Stimulated activated CD8-positive, alpha-beta memory T cell treated with anti-CD3 and anti-CD28 coated beads, Interleukin-15, amount 100 ng/mL, for 48 hours (primary cell): ENCODE data around the gene FAM13B.
"Not testable (repeated sequence)": the region's sequence is repeated elsewhere in the genome, so short reads cannot be mapped to it uniquely, and the experiment has no call there.

Source experiments
- DNase-seq, 2 donors: peaks; one replicate each; pipeline ENCODE4 v3.0.0-alpha.2; 2020; ENCODE audit warnings: low read depth in 2 of 2

The FAM13B gene

DNA sequence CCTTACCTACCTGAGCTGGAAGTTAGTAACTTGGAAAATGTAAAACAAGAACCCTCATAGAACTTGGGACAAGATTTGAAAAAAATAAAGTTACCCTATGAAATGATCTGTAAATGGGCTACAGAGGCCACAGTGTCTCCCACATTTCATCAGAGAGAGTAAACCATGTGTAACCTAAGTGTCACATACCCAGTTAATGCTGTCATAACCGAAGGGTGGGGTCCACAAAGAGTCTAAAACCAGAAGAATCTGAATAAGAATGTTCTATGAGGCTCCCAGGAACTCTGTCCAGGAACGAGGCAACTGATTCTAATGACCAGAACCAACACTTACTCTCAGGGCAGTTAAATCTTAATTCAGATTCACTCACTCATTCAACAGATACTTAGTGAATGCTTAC, 1.0 kb upstream of the FAM13B start:
- DNase-seq, result no peak

DNA sequence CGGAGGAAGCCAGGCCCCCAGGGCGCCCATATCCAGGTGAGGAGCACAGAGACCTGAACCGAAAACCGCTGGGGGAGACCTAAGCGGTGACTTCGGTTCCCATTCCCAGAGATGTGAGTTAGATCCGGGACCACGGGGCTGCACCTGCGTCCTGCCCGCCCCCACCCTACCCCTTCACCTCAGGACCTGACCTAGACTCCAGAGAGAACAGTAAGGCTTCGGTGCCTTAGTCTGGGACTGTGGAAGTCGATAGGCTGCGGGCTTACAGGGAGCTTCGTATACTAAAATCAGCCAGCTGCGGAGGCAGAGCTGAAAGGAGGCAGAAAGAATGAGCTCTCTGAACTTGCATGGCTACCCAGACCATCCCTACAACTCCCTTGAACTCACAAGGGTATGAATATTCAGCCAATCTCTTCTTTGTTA, 518 bp upstream of the FAM13B start:
- DNase-seq, result no peak

DNA sequence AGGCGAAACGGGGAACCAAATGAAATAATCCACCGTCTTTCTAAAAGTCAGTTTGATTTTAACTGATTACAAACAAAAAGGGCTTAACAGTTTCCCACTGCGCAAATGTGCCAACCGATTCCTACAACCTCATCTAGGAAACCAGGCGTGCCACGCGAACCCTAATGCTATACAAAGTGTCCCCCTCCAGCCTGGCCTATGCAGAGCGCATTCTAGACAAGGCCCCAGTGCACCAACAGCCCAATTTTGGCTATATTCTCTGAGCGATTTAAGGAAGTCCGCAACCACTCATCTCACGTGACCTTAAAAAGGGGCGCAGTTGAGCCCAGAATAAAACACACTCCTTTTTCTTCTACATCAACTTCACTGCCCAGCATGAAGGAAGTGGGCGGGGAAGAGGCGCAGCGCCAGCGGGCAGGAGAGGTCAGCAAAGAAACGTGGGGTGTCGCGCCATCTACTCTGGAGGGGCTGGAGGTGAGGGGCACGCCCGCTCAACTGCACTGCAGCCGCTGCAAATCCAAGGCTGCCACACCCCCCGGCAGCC, 779 bp downstream of the FAM13B start:
- DNase-seq, result peak in 1 of 2 donors; percentile 34

DNA sequence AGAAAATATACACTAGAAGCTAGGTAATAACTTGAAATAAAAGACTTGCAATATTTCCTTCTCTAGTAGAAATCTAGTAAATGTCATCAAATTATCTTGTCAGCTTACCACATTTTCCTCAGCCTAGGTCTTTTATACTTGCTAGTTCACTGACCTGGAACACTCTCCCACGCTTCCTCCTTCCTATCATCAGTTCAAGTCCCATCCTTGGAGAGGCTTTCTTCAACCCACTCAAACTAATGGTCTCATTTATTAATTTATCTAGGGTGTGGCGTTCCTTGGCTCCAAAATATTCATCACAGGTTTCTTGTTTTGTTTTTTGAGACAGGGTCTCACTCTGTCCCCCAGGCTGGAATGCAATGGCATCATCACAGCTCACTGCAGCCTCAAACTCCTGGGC, 2.9 kb downstream of the FAM13B start:
- no peak for DNase-seq

DNA sequence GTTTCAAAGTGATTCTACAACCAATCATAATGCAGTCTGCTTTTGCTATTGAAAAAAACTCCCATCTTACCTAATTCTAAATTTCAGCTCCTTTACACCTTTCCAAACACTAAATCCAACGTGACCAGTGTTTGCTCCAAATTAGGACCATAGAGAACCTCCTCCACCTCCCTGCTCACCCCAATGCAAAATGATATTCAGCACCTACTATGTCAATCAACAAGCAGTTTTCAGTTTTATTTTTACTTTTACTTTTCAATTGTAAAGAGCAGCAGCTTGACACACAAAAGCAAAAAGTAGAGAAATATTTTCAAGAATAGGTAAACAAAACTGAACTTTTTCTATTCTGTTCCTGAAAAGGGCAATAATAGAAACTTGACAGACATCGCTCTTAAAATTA, 3.4 kb downstream of the FAM13B start:
- no peak for DNase-seq

DNA sequence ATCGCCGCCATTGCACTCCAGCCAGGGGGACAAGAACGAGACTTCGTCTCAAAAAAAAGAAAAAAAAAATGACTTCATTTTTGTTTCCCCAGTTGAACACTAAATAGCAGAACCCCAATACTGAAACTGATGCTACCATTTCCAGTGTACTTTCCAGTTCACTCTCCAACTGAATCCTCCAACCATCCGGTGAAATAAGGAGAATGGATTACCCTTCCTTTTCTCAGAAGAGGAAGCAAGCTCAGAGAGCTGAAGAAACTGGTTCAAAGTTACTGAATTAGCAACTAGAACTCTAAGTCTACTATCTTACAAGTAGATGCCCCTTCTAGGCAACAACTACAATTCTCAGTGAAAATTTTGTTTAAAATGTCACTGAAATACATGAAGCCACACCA, 3.9 kb downstream of the FAM13B start:
- no peak for DNase-seq

DNA sequence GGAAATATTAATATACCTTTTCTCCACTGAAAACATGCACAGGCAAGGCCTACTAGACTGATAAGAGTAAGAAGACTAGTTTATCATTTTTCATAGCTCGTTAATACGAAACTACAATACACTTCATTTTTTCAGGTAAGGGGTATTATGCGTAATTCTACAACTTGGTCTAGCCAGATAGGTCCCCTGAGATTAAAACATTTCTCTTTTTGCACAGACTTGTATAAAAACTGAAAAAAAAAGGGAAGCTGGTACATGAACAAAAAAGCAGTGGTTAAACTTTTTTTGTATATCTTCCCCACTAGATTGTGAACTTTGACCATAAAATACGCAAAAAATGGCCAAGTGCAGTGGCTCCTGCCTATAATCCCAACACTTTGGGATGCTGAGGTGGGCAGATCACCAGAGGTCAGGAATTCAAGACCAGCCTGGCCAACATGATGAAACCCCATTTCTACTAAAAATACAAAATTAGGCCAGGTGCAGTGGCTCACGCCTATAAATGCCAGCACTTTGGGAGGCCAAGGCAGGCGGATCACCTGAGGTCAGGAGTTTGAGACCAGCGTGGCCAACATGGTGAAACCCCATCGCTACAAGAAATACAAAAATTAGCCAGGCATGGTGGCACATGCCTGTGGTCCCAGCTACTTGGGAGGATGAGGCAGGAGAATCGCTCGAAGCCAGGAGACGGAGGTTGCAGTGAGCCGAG, 4.5 kb downstream of the FAM13B start:
- not testable (repeated sequence) for DNase-seq

DNA sequence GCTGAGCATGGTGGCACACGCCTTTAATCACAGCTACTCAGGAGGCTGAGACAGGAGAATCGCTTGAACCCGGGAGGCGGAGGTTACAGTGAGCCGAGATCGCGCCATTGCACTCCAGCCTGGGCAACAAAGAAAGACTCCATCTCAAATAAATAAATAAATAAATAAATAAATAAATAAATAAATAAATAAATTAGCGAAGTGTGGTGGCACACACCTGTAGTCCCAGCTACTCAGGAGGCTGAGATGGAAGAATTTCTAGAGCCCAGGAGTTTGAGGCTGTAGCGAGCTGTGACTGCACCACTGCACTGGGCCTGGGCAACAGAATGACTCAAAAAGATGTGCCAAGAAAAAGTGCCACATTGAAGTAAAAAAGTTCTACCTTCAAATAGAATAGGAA, 6.1 kb downstream of the FAM13B start:
- not testable (repeated sequence) for DNase-seq

DNA sequence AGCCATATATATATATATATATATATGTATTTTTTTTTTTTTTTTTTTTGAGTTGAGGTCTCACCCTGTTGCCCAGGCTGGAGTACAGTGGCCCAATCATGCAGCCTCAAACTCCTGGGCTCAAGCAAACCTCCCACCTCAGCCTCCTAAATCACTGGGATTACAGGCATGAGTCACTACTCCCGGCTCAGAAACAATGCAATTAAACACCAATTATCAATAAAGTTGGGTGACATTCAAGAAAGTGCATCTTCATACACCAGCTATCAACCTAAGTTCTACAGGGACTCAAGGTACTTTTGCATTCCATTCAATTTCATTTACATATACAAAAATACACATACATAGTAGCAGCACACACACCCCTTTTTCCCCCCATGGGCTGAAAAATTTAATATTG, 7.6 kb downstream of the FAM13B start:
- no peak for DNase-seq

DNA sequence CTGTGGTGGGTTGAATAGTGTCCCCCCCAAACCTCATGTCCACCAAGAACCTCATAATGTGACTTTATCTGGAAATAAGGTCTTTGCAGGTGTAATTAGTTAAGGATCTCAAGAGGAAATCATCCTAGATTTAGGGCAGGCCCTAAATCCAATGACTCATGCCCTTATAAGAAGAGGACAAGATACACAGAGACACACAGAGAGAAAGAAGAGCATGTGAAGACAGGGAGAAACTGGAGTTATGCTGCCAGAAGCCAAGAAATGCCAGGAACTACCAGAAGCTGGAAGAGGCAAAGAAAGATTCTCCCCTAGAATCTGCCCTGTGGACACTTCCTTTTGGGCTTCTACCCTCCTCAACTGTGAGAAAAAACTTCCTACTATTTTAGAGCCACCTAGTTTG, 8.8 kb downstream of the FAM13B start:
- no peak for DNase-seq

DNA sequence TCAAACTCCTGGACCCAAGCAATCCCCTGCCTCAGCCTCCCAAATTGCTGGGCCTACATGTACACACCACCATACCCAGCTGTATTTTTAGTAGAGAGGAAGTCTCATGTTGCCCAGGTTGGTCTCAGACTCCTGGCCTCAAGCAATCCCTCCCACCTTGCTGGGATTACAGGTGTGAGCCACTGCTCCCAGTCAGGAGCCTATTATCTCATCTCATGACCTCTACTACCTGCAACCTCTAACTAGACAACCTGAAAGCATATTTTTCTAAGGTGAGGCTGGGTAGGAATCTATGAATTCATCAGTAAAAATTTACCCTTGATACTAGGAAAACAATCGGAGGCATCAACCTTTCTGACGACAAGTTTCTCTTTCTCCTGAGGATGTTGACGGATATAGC, 10.0 kb downstream of the FAM13B start:
- DNase-seq, result no peak

DNA sequence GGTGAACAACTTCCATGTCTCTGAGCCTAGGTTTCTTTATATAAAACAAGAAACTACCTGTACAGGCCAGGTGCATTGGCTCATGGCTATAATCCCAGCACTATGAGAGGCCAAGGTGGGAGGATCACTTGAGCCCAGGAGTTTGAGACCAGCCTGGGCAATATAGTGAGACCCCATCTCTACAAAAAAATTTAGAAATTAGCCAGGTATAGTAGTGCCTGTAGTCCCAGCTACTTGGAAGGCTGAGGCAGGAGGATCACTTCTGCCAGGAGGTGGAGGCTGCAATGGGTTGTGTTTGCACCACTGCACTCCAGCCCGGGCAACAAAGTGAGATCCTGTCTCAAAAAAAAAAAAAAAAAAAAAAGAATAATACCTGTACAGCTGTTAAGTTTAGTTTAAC, 11.1 kb downstream of the FAM13B start:
- no peak for DNase-seq

DNA sequence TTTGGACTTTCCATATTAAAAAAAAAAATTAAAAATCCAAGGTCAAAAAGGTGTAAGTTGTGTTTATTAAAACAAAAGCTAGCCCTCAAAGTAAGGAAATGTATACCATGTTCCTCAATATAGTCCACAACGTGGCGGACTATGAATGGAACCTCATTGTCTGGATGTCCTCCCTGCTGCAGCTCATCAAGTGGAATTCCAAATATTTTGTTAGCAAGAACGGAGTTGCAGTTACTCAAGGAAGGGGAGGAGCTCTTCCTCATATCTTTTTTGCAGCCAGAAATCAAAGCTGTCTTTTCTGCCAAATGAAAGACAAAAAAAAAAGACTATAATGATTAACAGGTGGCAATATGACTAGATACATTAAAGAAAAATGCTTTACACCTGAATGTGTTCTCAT, 14.0 kb downstream of the FAM13B start:
- no peak for DNase-seq

DNA sequence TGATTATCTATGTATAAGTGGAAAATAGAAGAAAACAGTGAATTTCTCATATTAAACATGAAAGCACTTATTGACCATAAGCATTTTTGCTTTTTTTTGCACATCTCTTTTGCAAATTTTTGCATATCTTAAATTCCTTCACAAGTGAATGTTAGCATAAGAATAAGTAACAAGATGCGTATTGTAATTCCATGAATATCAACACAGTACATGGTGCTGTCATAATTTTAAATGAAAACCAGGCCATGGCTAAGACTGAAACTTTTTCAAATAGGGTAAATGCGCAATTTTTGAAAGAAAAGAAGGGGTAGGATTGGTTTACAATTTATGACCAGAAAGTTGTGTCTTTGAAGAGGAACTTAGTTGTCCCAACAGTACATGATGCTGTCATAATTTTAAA, 17.0 kb downstream of the FAM13B start:
- DNase-seq, result no peak

DNA sequence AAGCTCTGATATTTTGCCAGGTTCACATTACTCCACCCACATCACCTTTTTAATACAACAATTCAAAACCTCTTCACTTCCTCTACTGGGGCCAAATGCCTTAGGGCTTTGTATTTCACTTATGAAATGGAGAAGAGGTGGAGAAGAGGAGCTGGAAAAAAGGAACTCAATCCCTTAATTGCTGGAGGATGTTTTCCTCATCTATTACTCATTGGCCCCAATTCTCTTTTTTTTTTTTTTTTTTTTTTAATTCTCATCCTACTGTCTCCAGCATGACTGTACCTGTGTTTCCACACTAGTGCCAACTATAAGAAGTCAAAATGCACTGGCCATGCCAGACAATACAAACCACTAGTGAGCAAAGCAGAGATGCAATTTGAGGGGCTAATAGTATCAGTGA, 20.9 kb downstream of the FAM13B start:
- no peak for DNase-seq

DNA sequence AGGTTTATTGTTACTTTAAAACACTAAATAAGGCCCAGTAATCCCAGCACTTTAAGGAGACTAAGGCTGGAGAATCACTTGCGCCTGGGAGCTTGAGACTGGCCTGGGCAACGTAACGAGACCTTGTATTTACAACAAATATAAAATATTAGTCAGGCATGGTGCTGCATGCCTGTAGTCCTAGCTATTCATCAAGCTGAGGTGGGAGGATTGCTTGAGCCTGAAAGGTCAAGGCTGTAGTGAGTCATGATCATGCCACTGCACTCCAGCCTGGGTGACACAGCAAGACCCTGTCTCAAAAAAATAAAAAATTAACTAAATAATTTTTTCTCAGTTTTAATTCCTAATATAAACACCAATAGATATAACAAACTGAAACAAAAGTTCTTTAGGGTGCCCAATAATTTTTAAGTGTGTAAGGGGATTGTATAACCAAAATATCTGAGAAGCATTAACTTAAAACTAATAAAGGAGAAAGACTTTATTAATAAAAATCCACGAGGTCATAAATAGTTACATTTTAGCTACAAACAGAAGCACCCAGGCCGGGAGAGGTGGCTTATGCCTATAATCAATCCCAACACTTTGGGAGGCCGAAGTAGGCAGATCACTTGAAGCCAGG, 32.7 kb downstream of the FAM13B start:
- no peak for DNase-seq

DNA sequence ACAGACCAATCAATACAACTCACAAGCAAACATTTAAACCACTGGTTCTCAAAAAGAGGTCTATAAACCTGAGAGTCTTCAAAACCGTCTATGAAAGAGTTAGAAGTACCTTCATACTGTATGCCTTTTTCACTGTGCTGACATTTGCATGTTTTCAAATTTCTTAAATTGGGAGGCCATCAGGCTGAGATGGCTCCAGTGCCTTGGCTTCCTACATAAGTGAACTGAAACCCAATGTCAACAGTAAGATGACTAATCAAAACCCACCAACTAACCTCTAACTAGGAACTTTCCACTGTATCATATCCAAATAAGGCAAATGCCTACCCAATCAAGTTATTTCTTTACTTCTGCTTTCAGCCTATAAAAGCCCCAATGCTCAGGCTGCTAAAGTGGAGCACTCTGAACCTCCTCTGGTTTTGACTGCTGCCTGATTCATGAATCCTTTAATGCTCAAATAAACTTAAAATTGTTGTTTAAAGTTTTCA, 35.1 kb downstream of the FAM13B start:
- no peak for DNase-seq

DNA sequence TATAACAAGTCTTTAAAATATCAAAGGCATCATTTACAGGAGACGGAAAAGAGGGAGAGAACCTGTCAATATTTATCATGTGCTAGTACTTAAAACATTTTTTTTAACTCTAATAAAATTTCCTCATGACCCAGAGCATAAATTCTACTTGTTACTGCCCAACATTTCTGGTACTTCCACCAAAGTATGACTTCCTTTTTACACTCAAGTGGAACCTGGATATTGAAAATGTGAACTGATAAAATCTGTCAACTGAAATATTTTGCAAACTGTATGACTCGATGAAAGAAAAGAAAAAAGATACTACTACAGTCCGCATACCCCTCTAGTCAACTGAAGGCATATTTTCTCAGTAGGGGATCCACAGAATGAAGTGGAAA, 37.1 kb downstream of the FAM13B start:
- no peak for DNase-seq

DNA sequence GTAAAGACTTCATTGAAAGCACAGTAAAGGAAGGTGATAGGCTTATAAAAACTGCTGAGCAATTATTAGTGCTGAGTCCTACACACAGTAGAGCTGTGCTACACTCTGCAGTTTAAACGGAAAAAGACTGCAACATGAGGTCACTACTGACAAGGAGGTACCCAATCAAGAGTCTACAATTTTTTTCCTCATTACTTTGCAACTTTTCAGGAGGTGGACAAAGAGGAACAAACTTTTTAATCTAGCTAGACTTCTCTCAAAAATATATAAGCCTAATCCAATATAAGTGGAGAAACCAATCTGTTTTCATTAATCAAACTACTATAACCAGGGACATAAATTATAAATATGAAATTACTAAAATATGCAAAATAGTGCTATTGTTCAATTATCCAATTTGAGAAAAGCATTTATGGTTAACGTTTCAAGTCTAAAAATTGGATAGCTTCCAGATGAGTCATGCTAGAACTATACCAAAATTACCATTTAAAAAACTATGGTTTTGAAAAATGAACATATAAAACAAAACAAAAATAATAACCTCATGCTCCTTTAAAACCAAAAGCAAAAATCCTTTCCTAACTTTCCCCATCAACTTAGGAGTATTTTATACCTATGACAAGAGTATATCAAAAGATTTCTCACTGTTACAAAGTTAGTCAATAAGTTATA, 37.7 kb downstream of the FAM13B start:
- no peak for DNase-seq

DNA sequence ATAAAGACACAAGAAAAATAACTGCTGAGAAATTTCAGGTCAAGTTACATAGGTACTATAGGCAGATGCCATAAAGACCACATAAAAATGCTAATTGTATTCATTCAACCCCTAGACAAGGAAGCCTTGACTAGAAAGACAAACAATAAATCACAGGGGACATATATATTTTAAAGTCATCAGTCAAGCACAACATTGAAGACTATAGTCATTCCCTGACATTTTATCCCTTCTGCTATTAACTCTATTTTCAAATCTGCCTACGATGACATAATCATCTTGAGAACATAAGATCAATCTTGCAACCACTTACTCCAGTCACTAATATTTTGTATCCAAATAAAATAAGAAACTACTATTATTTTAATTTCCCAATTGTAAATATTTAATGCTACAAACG, 38.3 kb downstream of the FAM13B start:
- no peak for DNase-seq

DNA sequence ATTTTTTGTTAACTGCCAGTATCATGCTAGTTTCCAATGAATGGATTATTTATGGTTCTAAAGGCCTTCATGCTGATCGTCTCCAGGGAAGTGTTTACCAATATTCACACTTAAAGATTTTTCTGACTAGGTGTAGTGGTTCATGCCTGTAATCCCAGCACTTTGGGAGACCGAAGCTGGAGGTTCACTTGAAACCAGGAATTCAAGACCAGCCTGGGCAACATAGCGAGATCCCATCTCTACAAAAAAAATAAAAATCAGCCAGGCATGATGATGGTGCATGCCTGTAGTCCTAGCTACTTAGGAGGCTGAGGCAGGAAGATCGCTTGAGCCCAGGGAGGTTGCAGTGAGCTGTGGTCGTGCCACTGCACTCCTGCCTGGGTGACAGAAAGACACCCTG, 43.5 kb downstream of the FAM13B start:
- DNase-seq, result no peak

DNA sequence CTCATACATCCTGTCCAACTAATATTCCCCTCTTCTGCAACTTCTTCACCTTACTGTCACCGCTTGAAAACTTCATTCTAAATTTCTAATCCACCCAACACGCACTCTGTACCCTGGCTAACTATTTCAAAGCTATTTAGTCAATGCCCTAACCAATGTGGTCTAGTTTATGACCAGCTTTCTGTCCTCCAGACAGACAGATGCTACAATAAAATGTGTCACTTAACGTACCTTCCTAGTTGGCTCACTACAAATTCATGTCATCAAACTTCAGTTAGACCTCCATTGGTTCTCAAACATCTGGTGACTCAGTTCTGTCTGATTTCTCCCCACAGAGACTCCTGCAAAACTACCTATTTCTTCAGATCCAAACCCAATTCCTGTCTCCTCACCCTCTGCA, 57.7 kb downstream of the FAM13B start:
- no peak for DNase-seq

DNA sequence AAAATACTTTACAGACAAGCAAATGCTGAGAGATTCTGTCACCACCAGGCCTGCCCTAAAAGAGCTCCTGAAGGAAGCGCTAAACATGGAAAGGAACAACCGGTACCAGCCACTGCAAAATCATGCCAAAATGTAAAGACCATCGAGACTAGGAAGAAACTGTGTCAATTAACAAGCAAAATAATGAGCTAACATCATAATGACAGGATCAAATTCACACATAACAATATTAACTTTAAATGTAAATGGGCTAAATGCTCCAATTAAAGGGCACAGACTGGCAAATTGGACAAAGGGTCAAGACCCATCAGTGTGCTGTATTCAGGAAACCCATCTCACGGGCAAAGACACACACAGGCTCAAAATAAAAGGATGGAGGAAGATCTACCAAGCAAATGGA, 62.5 kb downstream of the FAM13B start:
- DNase-seq, result not testable (repeated sequence)
